ENCODE results near the gene VWA8.

The VWA8 gene

DNA sequence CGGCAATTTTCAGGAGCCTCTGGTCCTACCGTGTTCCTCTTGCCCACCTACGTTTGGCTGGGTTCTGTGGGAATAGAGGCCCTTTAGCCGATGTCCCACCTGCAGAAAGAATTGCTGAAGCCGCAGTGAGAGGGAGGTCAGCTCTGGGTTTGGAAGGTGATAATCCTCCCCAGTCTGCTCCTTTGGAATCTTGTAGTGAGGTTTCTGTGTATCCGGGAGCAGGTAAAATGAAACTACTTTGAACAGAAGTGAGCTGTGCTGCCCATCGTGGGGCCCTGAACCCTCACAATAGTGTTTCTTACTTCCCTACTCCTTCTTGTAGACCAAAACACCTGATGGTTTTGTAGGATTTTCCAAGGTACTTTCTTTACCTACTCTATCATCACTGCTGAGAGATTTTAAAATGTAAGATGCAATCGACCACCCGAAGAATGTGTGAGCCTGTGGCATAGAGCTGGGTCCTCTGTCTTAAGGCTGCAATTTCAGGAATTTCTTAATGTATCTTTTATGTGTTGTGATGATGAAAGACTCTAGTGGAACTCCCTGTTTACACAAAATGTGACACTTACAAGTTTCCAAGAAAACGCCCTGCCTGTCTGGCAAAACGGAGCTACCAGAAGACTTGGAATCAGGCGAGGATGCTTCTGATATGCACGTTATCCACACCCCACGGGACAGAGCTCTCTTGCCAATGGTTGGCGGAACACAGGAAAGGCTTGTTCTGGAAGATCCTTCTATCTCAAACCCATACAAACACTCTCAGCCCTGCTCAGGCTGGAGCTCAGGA is 427.4 kb downstream of the VWA8 start:
- DNase-seq (ENCODE audit: low read depth), result no peak

DNA sequence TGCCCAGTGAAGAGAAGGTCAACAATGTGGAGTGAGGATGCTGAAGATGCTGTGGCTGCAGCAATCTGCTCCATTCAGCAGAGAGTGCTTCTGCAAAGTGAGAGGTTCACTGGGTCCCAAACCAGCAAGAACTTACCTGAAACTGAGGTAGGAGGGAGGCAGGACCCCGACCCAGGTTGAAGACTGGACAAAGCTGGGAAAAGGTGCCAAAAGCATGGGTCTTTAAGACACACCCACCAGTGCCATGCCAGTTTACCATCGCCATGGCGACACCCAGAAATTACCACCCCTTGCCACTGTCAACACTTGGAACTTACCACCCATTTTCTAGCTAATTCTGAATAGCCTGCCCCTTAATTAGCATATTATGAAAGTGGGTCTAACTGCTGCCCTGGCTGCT is 432.9 kb downstream of the VWA8 start:
- no peak for DNase-seq (ENCODE audit: low read depth)
- H3K4me3 ChIP-seq (ENCODE audit: low read depth, low read length), result no peak overlapping the region
- TF ChIP-seq, protein P1, sequence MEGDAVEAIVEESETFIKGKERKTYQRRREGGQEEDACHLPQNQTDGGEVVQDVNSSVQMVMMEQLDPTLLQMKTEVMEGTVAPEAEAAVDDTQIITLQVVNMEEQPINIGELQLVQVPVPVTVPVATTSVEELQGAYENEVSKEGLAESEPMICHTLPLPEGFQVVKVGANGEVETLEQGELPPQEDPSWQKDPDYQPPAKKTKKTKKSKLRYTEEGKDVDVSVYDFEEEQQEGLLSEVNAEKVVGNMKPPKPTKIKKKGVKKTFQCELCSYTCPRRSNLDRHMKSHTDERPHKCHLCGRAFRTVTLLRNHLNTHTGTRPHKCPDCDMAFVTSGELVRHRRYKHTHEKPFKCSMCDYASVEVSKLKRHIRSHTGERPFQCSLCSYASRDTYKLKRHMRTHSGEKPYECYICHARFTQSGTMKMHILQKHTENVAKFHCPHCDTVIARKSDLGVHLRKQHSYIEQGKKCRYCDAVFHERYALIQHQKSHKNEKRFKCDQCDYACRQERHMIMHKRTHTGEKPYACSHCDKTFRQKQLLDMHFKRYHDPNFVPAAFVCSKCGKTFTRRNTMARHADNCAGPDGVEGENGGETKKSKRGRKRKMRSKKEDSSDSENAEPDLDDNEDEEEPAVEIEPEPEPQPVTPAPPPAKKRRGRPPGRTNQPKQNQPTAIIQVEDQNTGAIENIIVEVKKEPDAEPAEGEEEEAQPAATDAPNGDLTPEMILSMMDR (conservative IDR thresholded peaks at IDR 0.05; ENCODE audit: low read depth, low read length), result no peak

More for the DNA sequence above, 427.4 kb downstream of the VWA8 start:
- H3K4me3 ChIP-seq (ENCODE audit: low read depth, low read length), result no peak overlapping the region
- TF ChIP-seq, protein P1 (conservative IDR thresholded peaks at IDR 0.05; ENCODE audit: low read depth, low read length), result no peak

DNA sequence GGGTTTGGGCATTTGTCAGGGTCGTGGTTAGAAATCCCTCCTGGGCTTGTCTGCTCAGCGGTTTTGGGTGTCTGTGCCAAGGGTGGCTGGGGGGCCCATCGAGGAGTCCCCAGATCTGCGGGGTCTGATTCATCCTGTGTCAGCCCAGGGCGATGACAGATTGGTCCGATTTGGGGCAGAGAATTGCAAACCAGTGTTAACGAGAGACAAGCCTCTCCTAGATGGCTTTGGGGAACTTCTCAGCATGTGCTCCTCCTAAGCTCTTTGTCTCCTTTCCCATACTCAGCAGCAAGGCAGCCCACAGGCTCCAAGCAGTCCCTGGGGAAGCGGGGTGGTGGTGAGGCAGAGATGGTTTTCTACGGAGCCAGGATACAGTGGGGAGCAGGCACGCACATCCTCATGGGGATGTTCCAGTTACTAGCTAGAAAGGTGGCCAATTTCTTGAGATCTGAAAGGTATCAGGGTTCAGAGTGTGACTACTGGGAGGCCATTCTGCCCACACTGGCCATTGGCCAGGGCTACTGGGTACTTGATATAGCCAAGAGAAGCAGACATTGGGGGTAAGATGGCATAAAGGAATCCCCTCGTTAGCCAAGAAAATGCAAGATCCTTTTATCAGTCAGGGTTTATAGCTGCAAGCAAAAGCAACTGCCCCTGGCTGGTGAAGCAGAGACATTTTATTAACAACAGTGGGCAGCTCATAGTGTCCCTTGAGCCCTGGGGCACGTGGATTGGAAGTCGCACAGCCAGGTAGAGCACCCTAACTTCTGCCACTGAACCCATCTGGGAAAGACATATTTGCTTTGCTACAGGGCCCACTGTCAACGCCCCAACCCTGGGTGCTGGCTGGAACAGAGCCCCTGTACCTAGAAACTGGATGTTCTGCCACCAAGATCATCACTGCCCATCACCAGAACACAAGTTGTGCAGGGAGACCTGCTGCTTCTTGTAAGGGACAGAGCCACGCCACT is 440.0 kb downstream of the VWA8 start:
- no peak overlapping the region for H3K4me3 ChIP-seq (ENCODE audit: low read depth, low read length)
- DNase-seq (ENCODE audit: low read depth), result no peak
- TF ChIP-seq, protein P1 (conservative IDR thresholded peaks at IDR 0.05; ENCODE audit: low read depth, low read length), result no peak

DNA sequence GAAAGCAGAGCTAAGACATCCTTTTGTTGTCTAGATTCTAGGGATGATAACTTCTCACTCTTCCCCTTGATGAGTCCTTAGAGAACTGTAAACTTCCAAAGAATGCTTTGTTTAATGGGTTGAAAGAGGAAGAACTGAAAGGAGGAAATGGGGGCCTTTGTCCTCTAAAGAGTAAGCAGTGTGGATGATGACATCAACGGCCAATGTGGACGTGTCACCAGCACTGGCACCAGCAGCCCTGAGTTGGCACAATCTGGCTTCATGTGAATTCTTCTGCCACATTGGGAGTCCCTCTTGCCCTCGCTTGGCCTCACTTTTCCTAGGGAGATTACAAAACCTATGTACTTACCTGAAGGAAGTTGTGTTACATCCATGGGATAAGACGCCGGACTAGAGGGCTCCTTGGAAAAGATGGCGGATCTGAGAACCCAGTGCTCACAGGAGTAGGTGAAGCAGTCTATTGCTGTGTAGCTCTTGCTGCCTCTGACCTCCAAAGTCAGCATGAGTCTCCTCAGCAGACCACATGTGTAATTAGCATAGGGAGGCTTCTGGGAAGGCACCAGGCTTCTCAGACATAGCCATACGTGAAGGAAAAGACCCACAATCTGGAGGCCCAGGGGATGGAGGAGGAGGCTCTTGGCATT is 440.8 kb downstream of the VWA8 start:
- TF ChIP-seq, protein P1 (conservative IDR thresholded peaks at IDR 0.05; ENCODE audit: low read depth, low read length), result no peak
- no peak for DNase-seq (ENCODE audit: low read depth)
- no peak overlapping the region for H3K4me3 ChIP-seq (ENCODE audit: low read depth, low read length)

All from choroid plexus epithelial cell (primary cell).